Sigmoid colon (tissue), 7 donors: ENCODE data around the gene CCDC137. TPM values are rescaled to one million over a fixed set of nuclear protein-coding genes. Genes with fewer than 3 reads are reported as not detected.

Experiments
- DNase-seq: peaks from one replicate; pipeline ENCODE4 v3.0.0-alpha.2; 2019
- H3K27ac ChIP-seq, 4 donors: fragments of 200-600 bp; sonication (generic); one replicate each; pipeline ENCODE4 v1.5.1; 2016 to 2019; ENCODE audit warnings: mild to moderate bottlenecking in 1 of 4
- H3K27me3 ChIP-seq, 3 donors: fragments of 200-600 bp; sonication (generic); one replicate each; pipeline ENCODE4 v1.5.1; 2019; ENCODE audit warnings: mild to moderate bottlenecking in 1 of 3
- H3K36me3 ChIP-seq, 4 donors: fragments of 200-600 bp; sonication (generic); one replicate each; pipeline ENCODE4 v1.5.1; 2016 to 2019
- H3K4me1 ChIP-seq, 4 donors: fragments of 200-600 bp; sonication (generic); one replicate each; pipeline ENCODE4 v1.5.1; 2017 to 2019
- H3K4me3 ChIP-seq, 4 donors: fragments of 200-600 bp; sonication (generic); one replicate each; pipeline ENCODE4 v1.5.1; 2017 to 2019; ENCODE audit warnings: mild to moderate bottlenecking in 2 of 4, moderate library complexity in 1 of 4
- H3K9me3 ChIP-seq, 4 donors: fragments of 200-600 bp in 3 of 4; sonication (generic) in 3 of 4; one replicate each; pipeline versions ENCODE4 v1.5.1 to v1.6.1; 2013 to 2019
- CTCF ChIP-seq, 4 experiments: fragments of 450-650 bp in 3 of 4; fragments of 200-600 bp in 1 of 4; IDR thresholded peaks; one replicate each; pipeline ENCODE4 v1.5.1; 2016 to 2019; ENCODE audit warnings: antibody characterized with exemption in 4 of 4, mild to moderate bottlenecking in 3 of 4, moderate library complexity in 2 of 4
- EP300 ChIP-seq, 4 donors: sonication (generic); formaldehyde crosslinking; IDR thresholded peaks; one replicate each; pipeline ENCODE4 v1.6.1; 2017; ENCODE audit warnings: antibody characterized with exemption in 4 of 4
- POLR2A ChIP-seq, 2 donors: fragments of 450-650 bp; IDR thresholded peaks; one replicate each; pipeline ENCODE4 v1.6.1; 2016; ENCODE audit warnings: antibody characterized with exemption in 2 of 2, mild to moderate bottlenecking in 2 of 2, moderate library complexity in 2 of 2
- POLR2AphosphoS5 ChIP-seq, 4 donors: sonication (generic); formaldehyde crosslinking; IDR thresholded peaks; one replicate each; pipeline ENCODE4 v1.6.1; 2017; ENCODE audit warnings: antibody characterized with exemption in 4 of 4
- WGBS, 2 donors: extraction: QIAGEN DNeasy Blood & Tissue Kit; methylation state at CpG; one replicate each; pipeline ENCODE4 v1.1.7; 2013; 5-methylcytosine and 5-hydroxymethylcytosine counted together
- intact Hi-C: fragments of 100-400 bp; cut with DNase I; formaldehyde crosslinking; loops from one replicate; pipeline ENCODE4 v1.15.1; 2023
- polyA plus RNA-seq, 3 donors: library from polyadenylated mRNA; stranded (reverse); fragments of 200-250 nt; gene quantifications; one replicate each; pipeline ENCODE4 v1.2.3, GENCODE V29; 2013
- total RNA-seq, 4 donors: library from RNA; depleted of rRNA; stranded (reverse); fragments of >200 nt; gene quantifications; one replicate each; pipeline ENCODE4 v1.1.0, GENCODE V29; 2016
- donor health status: healthy with polysubstance abuse.
- donor health status: Bipolar disorder and iron deficiency.
- donor health status: healthy.

Gene CCDC137
- total and polyA plus RNA-seq, 7 donors, result 5.5 to 31.1 (median 9.5) TPM

- Histone ChIP-seq H3K4me3 (no peak overlapping the region), H3K9me3 (no peaks in the 10 kb centered on the region), H3K27ac (no peak overlapping the region), H3K27me3 (no peaks in the 10 kb centered on the region), H3K4me1 (peaks cover 0 to 39% (median 32%) of the 10 kb centered on the region in 4 donors), H3K36me3 (peaks cover 30 to 74% (median 31%) of the 10 kb centered on the region in 4 donors)
- TF ChIP-seq CTCF (IDR thresholded peaks at IDR 0.05), result no peak
- TF ChIP-seq EP300 (IDR thresholded peaks at IDR 0.05), result no peak
- TF ChIP-seq POLR2A (IDR thresholded peaks at IDR 0.05), result no peak
- no peak for TF ChIP-seq POLR2AphosphoS5 (IDR thresholded peaks at IDR 0.05)
- DNase-seq, result no peak
- intact Hi-C loops, result no loop called here
- 91 to 92% methylated on average over 25 of the region's 25 CpGs for WGBS, 2 donors
These were observed 34.1 kb downstream of the CCDC137 start for GRCh38 chr17:81700353-81701287.

DNA sequence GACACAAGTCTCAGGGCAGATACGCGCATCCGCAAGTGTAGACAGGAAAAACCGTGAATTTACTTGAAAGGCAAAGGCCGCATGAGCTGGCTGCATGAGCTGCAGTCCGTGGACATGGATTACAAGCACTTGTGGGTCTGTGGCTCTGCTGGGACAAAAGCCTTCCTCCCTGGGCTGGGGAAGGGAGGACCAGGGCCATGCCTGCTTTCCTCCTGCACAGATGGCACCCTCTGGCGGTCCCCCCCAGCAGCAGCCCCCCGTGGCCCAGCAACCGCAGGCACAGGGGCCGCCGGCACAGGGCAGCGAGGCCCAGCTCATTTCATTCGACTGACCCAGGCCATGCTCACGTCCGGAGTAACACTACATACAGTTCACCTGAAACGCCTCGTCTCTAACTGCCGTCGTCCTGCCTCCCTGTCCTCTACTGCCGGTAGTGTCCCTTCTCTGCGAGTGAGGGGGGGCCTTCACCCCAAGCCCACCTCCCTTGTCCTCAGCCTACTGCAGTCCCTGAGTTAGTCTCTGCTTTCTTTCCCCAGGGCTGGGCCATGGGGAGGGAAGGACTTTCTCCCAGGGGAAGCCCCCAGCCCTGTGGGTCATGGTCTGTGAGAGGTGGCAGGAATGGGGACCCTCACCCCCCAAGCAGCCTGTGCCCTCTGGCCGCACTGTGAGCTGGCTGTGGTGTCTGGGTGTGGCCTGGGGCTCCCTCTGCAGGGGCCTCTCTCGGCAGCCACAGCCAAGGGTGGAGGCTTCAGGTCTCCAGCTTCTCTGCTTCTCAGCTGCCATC, 34.9 kb downstream of the CCDC137 start:
- 67 to 77% methylated on average over 23 of the region's 23 CpGs for WGBS, 2 donors
- TF ChIP-seq POLR2AphosphoS5 (IDR thresholded peaks at IDR 0.05) (no peak), POLR2A (IDR thresholded peaks at IDR 0.05) (no peak), CTCF (IDR thresholded peaks at IDR 0.05) (no peak), EP300 (IDR thresholded peaks at IDR 0.05) (no peak)
- no peak for DNase-seq
- Histone ChIP-seq H3K36me3 (peaks cover 22 to 74% (median 25%) of the 10 kb centered on the region in 4 donors), H3K27ac (peak overlapping the region in 3 of 4 donors; percentile 95 to 98 (median 96)), H3K4me1 (peaks cover 0 to 39% (median 32%) of the 10 kb centered on the region in 4 donors), H3K4me3 (peak overlapping the region in 1 of 4 donors; percentile 92), H3K9me3 (no peaks in the 10 kb centered on the region), H3K27me3 (no peaks in the 10 kb centered on the region)
- intact Hi-C loops, result loop anchor here (2.0 kb wide), 1 partner anchor 17 kb away; the partner anchor contains the start of gene HGS

GRCh38 chr17:81702934-81703746, 36.6 kb downstream of the CCDC137 start, which contains the start of gene MRPL12:
Gene MRPL12, plus strand, starts transcription at chr17:81703367. Its CDS starts 135 bp downstream, at chr17:81703502.
- peak within 1 kb of the TSS; percentile 91 to 98 (median 96) for H3K27ac ChIP-seq
- peak within 1 kb of the TSS; percentile 83 to 98 (median 94) for H3K4me3 ChIP-seq
- 0% methylated on average over 102 of the region's 102 CpGs for WGBS, 2 donors
- peak in 2 of 4 donors; percentile 25 to 87 for TF ChIP-seq EP300 (IDR thresholded peaks at IDR 0.05)
- peak; percentile 96 to 99 (median 98) for TF ChIP-seq POLR2AphosphoS5 (IDR thresholded peaks at IDR 0.05)
- TF ChIP-seq CTCF (IDR thresholded peaks at IDR 0.05), result peak in 2 of 4 experiments; percentile 15 to 47
- peak; percentile 85 to 91 for TF ChIP-seq POLR2A (IDR thresholded peaks at IDR 0.05)
- peak; percentile 96 for DNase-seq
- H3K9me3 ChIP-seq, result no peaks in the 10 kb centered on the region
- H3K27me3 ChIP-seq, result no peaks in the 10 kb centered on the region
- peaks cover 0 to 39% (median 32%) of the 10 kb centered on the region in 4 donors for H3K4me1 ChIP-seq
- peaks cover 14 to 74% (median 28%) of the 10 kb centered on the region in 4 donors for H3K36me3 ChIP-seq
- intact Hi-C loops, result loop anchor here (2.0 kb wide), 1 partner anchor 18 kb away; the partner anchor contains the start of gene HGS
